ENCODE results near the gene DST. TPM values are rescaled to one million over a fixed set of nuclear protein-coding genes. Genes with fewer than 3 reads are reported as not detected.
A peak's percentile ranks its signal among the peaks of the same experiment; 100 is the strongest.

Gene DST
- total RNA-seq, result 188 TPM

DNA sequence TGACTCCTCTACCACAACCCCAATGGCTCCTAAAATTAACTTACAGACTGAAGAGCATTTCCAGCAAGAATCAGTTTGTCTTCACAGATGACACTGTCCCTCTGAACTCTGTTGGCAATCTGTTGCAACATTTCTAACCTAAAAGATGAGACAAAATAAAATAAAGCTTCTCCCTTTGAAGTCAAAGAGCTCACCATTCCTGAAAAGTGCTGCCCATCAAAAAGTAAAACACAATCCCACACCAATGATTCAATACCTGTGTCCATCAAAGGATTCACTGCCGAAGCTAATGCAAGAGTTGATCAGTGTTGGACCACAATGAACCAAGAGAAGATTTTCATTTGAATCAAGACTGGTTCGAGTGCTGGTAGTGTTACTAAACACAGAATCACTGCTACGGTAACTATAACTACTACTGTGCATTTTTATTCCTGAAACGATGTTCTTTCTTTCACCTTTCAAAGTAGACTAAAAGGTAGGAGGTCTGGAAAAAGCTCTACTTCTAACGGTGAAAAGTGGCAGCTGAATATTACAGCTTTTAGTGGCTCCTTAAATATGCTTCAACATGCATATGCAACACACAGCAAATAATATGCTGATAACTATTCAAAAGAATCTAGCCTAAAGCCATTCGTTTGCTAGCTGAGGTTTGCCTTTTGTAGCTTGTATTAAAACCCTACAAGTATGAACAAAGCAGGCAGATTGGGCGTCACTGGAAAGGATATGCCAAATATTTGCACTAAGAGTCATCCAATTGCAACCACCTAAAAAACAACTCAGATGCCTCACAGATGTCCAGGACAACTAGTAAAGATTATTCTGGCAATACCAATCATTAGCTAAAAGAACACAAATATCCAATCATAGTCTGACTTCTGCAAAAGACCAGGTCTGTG lies at the start of gene DST:
DST (minus strand) TSS at position 524 of the 896 bp plus-strand sequence.
- no peak for DNase-seq (ENCODE audit: low spot score in 2 of 2)
- FAIRE-seq, result no peak

DNA sequence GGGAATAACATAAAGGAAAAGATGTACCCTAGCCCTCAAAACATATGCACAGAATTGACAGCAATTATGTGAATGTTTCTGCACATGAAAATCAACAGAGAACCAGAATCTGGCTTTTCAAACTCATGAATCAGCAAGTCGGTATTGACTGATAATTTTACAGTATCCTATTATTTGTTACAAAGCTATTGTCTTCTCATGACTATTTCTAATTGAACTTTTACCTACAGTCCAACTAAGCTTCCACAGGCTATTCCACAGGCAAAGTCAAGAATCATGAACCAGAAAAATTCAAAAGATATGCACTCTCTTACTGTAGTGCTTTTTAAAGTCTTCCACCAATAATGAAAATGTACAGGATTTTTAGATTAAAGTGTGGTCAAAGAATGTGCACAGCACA lies 49.1 kb upstream of the DST start:
- no peak for DNase-seq (ENCODE audit: low spot score in 2 of 2)
- FAIRE-seq, result no peak

DNA sequence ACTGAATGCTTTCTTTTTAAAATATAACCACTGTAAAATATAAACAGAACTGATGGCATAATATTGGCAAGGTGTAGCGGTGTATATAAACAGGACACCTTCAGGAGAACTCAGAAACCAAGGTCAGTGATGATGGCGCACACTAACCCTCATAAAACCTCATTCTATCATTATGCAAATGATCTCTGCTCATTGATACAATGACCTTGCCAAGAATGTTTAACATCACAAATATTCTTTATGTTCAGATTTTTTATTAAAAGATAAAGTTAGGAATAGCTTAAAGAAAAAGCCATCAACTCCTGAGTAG lies 48.6 kb upstream of the DST start:
- no peak for DNase-seq (ENCODE audit: low spot score in 2 of 2)
- FAIRE-seq, result no peak

DNA sequence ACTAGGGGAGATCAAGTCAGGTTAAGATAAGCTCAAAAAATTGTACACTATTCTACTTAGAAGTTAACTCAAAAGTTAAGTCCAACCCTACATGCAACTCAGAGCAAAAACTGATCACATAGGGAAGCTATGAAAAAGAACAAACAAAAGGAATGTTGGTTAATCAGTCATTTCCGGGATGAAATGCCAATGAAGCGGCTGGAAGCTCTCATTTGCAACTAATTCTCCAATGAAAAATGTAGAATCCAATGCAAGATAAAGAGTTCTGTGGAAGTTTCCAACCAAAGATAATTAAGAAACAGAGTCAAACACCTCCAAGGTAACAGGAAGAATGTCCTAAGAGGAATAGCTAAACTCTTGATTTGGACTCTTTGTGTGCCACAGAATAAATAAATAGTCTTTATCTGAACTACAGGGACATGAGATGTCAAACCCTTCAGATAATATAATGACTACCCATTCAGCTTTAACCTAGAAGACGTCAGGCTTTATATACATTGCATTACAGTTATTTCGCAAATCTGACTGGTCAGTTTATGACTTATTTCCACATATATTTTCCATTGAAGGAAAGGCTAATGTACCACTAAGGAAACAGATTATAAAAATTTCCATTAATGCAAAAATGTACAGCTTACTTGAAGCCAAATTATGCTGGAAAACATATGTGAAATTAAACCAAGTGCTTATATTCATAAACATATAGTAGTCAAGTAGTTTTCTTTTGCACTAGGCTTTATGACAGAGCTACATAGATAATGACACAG lies 48.0 kb upstream of the DST start:
- FAIRE-seq, result no peak
- DNase-seq (ENCODE audit: low spot score in 2 of 2), result no peak

DNA sequence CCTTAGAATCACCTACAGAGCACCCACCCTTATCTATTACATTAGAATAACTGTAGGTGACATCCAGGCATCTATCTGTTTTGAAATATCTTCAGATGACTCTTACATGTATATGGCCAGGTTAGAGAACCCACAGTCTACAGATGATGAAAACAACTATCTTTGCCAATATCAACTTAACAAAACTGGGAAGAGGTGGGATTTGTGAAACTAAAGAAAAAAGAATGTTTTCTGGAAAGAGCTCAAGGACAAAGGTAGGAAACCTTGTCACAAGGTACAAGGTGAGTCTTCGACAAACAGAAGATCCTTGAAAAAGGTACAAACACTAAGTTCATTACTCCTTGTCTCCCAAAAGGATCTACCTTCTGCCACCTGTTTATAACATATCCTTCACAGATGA lies 47.0 kb upstream of the DST start:
- no peak for DNase-seq (ENCODE audit: low spot score in 2 of 2)
- no peak for FAIRE-seq

DNA sequence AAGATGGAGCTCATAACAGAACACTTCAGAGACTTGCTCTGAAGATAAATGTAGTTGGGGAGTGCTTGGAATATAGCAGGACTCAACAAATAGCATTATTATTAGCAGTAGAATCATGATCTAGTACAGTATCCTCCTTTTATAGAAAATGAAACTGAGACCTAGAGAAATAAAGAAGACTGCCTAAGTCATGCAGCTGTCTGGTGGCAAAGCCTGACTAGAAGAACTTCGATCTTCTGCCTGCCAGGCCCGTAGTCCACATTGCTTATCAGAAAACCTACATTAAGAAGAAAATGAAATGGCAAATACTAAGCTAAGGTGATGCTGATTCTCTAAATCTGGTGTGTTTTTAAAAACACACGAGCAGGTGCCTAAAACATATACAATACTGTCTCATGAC lies 46.4 kb upstream of the DST start:
- FAIRE-seq (no peak), DNase-seq (ENCODE audit: low spot score in 2 of 2) (no peak)

DNA sequence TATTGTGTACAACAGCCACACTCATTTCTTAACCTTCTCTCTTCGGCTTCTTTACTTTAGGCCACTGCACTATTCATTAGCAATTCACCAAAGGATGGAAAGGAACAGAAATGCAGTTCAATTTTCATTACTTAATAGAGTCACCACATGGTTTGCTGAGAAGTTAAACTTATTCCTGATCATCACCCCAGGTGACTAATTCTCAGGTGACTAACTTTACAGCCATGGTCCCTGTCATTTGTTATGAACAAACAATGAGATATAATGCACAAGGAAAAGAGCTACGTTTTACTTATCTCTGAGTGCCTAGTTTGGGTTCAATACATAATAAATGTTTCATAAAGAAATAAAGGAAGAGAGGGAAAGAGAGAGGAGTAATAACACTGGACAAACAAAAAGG lies 45.8 kb upstream of the DST start:
- FAIRE-seq (no peak), DNase-seq (ENCODE audit: low spot score in 2 of 2) (no peak)

DNA sequence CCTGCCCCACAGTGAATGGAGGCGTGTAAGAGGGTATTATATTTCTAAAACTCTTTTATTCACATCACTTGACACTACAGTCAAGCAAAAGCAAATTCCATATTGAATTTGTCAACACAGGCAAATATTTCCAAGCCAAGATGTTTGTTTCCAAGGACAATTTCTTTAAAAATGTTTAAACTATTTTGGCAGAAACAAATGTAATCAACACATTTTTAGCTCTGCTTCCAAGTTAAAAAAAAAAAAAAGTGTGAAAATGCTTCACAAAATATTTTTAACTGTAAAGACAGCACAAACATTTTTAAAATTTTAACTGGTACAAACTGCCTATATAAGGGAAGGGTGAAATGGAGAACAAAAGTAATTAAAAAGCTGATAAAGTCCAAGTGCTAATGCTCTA lies 44.9 kb upstream of the DST start:
- no peak for DNase-seq (ENCODE audit: low spot score in 2 of 2)
- FAIRE-seq, result no peak

DNA sequence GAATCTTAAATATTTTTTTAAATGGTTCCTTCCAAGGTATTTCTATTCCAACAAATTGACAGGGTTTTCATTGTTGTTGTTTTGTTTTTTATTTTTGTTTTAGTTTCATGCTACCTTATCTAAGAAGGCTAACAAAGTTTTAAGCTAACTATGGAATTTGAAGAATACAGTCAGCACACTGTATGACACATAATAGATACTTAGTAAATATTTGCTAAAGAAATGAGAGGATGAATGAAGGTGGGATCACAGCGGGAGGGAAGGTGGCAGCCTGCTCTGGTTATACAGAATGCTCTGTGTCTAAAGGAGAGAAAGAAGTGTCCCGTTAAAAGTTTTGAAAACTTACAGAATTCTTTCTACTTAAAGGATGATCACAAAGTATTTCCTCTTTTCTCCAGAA lies 43.7 kb upstream of the DST start:
- FAIRE-seq, result no peak
- no peak for DNase-seq (ENCODE audit: low spot score in 2 of 2)

DNA sequence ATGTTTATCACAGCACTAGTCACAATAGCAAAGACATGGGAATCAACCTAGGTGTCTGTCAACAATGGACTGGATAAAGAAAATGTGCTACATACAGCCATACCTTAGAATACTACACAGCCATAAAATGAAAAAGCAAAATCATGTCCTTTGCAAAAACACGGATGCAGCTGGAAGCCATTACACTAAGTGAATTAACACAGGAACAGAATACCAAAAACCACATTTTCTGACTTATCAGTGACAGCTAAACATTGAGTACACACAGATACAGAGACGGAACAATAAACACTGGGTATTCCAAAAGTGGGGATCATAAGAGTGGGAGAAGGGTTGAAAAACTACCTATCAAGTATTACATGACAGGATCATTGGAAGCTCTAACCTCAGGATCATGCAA lies 43.3 kb upstream of the DST start:
- FAIRE-seq (no peak), DNase-seq (ENCODE audit: low spot score in 2 of 2) (no peak)

DNA sequence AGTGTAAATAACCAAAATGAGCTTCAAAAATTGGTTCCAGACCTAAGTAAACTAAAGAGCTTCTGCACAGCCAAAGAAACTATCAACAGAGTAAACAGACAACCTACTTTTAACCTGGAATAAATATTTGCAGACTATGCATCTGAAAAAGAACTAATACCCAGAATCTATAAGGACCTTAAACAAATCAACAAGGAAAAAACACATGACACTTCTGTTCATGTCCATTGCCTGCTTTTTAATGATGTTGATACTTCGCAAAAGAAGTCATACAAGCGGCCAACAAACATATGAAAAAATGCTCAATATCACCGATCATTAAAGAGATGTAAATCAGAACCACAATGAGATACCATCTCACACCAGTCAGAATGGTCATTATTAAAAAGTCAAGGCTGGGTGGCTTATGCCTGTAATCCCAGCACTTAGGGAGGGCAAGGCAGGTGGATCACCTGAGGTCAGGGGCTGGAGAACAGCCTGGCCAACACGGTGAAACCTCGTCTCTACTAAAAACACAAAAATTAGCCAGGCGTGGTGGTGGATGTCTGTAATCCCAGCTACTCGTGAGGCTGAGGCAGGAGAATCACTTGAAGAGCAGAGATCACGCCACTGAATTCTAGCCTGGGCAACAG lies 42.5 kb upstream of the DST start:
- FAIRE-seq, result no peak
- no peak for DNase-seq (ENCODE audit: low spot score in 2 of 2)

DNA sequence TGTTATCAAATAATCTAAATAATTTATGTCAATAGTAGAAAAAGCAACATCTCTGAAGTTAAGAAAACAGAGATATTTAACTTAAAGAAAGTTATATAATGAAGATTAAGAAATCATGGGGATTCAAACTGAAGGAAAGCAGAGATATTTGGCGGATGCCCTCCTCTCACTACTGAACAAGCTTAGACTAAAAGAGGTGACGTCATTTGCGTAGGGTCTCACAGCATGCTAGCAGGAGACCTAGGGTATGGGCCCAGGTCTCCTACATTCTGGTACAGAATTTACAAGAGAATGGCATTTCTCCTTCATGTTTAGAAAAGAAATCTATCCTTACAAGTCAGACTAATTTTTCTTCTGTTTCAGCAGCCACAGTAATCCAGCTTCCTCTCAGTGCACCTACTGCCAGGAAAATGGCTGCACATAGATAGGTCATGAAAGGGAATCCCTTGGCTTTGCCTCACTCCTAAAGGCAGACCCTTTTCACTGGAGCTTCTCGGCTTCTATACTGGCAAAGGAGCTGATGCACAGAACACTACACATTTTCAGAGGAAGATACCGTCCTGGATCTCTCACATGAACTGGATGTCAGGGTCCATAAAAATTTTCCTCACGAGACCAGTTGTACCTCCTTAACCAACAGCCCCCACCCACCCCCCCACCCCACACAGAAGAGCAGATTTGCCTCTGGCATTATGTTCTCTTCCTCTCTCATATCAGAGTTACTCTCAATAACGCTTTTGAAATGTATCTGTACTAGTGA lies 41.8 kb upstream of the DST start:
- FAIRE-seq, result no peak
- no peak for DNase-seq (ENCODE audit: low spot score in 2 of 2)

DNA sequence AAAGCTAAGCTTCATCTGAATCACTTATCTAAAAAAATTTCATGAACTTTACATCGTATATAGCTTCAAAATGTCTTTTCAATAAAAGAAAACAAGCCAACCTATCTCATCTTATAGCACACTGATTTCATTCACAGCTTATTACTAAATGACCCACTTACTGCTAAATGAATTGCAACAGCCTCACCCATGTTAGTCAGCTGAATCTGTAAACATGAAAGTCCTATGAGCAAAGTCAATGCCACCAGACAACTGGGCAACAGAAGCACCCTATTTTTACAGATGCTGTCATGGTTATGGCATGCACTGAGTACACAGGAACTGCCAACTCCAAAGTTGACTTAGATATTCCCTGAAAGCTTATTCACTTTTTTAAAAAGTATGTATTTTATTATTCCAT lies 41.2 kb upstream of the DST start:
- DNase-seq (ENCODE audit: low spot score in 2 of 2), result no peak

DNA sequence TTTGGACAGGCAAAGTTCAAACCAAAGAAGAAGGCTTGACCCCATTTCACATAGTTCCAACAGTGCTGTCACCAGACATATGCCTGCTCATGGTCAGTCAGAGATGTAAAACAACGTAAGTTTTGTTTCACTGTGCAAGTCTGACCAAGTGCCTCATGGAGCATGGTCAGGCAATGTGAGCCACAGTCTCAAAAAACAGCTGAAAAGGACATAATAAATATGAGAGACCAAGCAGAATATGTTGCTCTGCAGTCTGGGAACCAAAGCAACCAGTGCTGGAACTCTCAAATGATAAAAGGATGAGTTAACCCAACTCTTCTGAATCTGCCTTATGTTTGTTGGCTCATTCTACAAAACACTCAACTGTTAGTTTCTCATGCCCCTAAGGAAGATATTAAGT lies 39.9 kb upstream of the DST start:
- no peak for FAIRE-seq
- no peak for DNase-seq (ENCODE audit: low spot score in 2 of 2)

More for the DNA sequence above, 41.2 kb upstream of the DST start:
- no peak for FAIRE-seq

DNA sequence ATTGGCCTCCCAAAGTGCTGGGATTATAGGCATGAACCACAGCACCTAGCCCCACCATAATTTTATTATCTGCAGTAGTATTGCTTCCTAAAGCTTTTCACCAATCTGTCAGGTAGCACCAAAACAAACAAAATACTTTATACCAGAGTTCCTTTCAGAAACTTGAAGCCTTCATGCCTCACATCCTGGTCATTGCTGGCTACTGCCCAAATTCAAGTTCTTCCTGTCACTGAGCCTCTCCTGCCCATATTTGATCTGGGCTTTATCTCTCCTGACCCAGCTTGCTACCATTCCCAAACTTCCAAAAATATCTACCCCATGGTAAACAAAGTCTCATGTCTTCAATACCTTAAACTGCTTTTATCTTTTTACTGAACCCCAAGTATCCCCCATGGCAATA lies 34.9 kb upstream of the DST start:
- DNase-seq (ENCODE audit: low spot score in 2 of 2), result no peak
- no peak for FAIRE-seq

DNA sequence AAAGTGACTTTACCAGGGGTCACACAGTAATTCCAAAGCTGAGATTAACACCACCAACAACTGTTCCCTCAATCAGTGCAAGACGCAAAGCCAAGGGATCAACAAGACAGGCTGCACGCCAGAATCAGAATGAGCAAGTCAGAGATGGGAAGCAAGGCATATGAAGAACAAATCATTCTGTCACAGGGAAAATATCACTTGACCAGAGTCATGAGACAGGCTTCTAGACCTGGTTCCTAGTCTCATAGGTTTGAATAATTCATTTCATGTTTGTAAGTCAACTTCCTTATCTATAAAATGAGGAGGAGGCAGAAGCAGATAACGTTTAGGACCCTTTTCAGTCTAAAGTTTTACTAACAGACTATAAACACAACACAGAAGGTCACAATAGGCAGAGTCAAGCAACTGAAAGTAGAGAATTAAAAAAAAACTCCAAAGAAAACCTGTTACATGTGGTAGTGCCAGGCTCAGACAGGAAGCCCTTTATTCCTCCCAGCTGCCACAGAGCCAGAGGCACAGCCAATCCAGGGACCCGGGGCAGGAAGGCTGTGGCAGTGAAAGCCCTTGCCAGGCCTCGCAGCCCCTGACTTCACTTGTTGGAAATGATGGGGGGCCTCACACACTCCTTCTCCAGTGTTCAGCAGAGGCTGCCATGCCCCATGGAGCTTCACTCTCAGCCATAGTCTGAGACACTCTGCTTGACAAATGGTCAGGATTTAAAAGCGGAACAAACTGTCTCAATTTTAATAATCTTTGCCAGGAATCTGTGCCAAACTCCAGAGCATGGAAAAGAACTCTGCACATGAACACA lies 29.2 kb upstream of the DST start:
- DNase-seq (ENCODE audit: low spot score in 2 of 2), result peak in 1 of 2 donors; percentile 24
- FAIRE-seq, result no peak

DNA sequence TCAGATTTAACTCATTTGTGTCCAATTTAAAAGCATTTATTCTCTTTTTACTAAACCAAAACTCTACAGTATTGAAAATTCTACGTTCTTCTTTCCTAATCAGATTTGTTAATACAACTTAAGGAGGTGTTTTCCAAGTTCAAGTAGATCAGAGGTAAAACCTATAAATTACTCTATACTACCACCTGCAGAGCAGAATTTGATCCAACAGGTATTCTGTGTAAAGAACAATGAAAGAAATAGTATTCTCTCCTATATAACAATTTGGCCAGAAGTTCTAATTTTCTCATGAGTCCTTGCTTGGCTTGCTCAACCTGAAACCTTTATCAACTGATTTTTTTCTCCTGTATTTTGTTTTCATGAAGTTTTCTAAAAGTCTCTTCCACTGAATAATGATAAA lies 28.5 kb upstream of the DST start:
- FAIRE-seq (peak; percentile 33), DNase-seq (ENCODE audit: low spot score in 2 of 2) (no peak)

DNA sequence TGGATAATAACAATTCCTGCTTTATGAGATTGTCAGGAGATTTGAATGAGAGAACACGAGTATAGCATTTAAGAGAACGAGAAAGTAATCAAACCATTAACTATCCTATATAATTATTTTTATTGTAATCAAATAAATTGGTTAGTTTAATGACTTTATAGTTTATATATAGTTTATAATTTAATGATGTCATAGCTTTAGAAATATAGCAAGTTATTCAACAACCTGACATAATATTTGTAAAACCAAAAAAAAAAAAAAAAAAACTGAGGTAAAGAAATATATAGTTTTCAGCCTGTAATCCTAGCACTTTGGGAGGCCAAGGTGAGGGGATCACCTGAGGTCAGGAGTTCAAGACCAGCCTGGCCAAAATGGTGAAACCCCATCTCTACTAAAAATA lies 26.4 kb upstream of the DST start:
- DNase-seq (ENCODE audit: low spot score in 2 of 2), result no peak
- FAIRE-seq, result peak; percentile 64

DNA sequence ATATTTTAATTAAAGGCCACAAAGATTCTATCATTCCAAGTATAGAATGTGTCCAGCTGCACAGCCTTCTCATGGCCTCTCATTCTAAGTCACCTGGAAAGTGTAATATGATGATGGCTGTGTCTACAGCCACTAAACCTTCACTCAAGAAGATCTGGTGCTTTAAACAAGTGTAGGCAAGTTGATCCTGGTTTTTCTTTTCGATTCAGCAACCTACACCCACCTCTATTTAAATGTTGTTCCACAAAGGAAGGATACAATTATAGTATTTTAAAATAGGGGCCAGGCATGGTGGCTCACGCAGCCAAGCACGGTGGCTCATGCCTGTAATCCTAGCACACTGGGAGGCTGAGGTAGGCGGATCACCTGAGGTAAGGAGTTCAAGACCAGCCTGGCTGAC lies 25.5 kb upstream of the DST start:
- FAIRE-seq, result no peak
- DNase-seq (ENCODE audit: low spot score in 2 of 2), result no peak

DNA sequence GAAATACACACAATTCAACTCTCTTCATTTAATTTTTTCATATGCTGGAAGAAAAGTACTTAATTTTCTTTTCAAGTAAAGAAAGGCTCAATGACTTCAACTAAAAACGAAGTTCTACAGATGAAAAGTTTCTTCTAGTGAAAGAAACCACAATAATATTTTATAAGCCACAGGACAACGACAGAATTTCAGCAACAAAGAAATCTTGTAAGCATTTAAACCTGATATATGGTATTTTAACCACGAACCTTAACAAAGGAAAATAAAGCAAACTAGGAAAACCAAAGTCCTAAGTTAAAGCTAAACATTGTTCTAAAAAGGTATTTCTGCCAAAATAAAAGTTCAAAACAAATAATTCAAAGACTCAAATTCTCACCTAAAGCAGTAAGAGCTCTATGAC lies 24.6 kb upstream of the DST start:
- no peak for DNase-seq (ENCODE audit: low spot score in 2 of 2)
- FAIRE-seq, result no peak
